HEK293 (cell line): ENCODE data around the gene MYO7A.

Experiments
- CTCF ChIA-PET: fragments of 350-600 bp; formaldehyde crosslinking; extraction: SDS; loops from one replicate; lab custom pipeline; 2021; ENCODE audit warnings: antibody characterized with exemption; lab: Yijun Ruan, JAX
- POLR2A ChIA-PET: fragments of 300-600 bp; formaldehyde crosslinking; extraction: SDS; loops from one replicate; lab custom pipeline; 2020; ENCODE audit warnings: antibody characterized with exemption, inconsistent platforms; lab: Yijun Ruan, JAX
- H3K27ac ChIP-seq: fragments of 200-500 bp; sonication (Bioruptor generic); 2 replicates; pipeline ENCODE4 v1.5.1; 2014; ENCODE audit warnings: low read depth, low read length, control low read depth, inconsistent platforms; ENCODE audit errors: extremely low read depth
- H3K36me3 ChIP-seq, 2 experiments: fragments of 200-500 bp in 1 of 2; sonication (Bioruptor generic) in 1 of 2; 1 replicate in 1 of 2; 2 replicates in 1 of 2; pipeline ENCODE4 v1.5.1; 2014 to 2017; ENCODE audit warnings: inconsistent platforms in 2 of 2, low read length in 2 of 2; ENCODE audit not compliant: control insufficient read depth in 2 of 2, insufficient read depth in 1 of 2
- H3K4me1 ChIP-seq: fragments of 200-500 bp; sonication (Bioruptor generic); 2 replicates; pipeline ENCODE4 v1.5.1; 2014; ENCODE audit warnings: mild to moderate bottlenecking, low read length, inconsistent platforms; ENCODE audit not compliant: control insufficient read depth, insufficient read depth
- H3K4me3 ChIP-seq: 2 replicates; pipeline ENCODE4 v1.5.1; 2011; ENCODE audit warnings: low read depth, mild to moderate bottlenecking, control low read depth, low read length, moderate library complexity
- H3K9me3 ChIP-seq: fragments of 200-500 bp; sonication (Bioruptor generic); 2 replicates; pipeline ENCODE4 v1.5.1; 2014; ENCODE audit warnings: low read depth, low read length, inconsistent platforms; ENCODE audit not compliant: control insufficient read depth, insufficient read depth
- GLI2 ChIP-seq: fragments of 450-650 bp; formaldehyde crosslinking; IDR thresholded peaks from 2 replicates; pipeline ENCODE4; 2017; ENCODE audit warnings: missing biosample characterization, missing genetic modification characterization, low read depth, borderline replicate concordance
- GLIS1 ChIP-seq: fragments of 450-650 bp; formaldehyde crosslinking; IDR thresholded peaks from 2 replicates; pipeline ENCODE4 v1.5.1; 2016; ENCODE audit warnings: missing biosample characterization, missing genetic modification characterization
- KLF8 ChIP-seq: fragments of 450-650 bp; formaldehyde crosslinking; IDR thresholded peaks from 2 replicates; pipeline ENCODE4 v1.5.1; 2016; ENCODE audit warnings: missing biosample characterization, missing genetic modification characterization
- OSR2 ChIP-seq: fragments of 450-650 bp; formaldehyde crosslinking; IDR thresholded peaks from 2 replicates; pipeline ENCODE4 v1.5.1; 2016; ENCODE audit warnings: missing biosample characterization, missing genetic modification characterization
- SP2 ChIP-seq: fragments of 450-650 bp; formaldehyde crosslinking; IDR thresholded peaks from 2 replicates; pipeline ENCODE4 v1.5.1; 2016; ENCODE audit warnings: missing biosample characterization, missing genetic modification characterization
- YY1 ChIP-seq: fragments of 450-650 bp; formaldehyde crosslinking; IDR thresholded peaks from 2 replicates; pipeline ENCODE4 v1.5.1; 2018; ENCODE audit warnings: missing biosample characterization, missing genetic modification characterization
- ZFP37 ChIP-seq: fragments of 450-650 bp; formaldehyde crosslinking; IDR thresholded peaks from 2 replicates; pipeline ENCODE4 v1.5.1; 2016; ENCODE audit warnings: missing biosample characterization, missing genetic modification characterization
- ZIC2 ChIP-seq: fragments of 450-650 bp; formaldehyde crosslinking; IDR thresholded peaks from 2 replicates; pipeline ENCODE4 v1.5.1; 2016; ENCODE audit warnings: missing biosample characterization, missing genetic modification characterization
- ZNF114 ChIP-seq: fragments of 450-650 bp; formaldehyde crosslinking; IDR thresholded peaks from 2 replicates; pipeline ENCODE4 v1.5.0; 2017; ENCODE audit warnings: missing biosample characterization, missing genetic modification characterization
- ZNF133 ChIP-seq: fragments of 450-650 bp; formaldehyde crosslinking; IDR thresholded peaks from 2 replicates; pipeline ENCODE4 v1.5.1; 2016; ENCODE audit warnings: missing biosample characterization, missing genetic modification characterization
- ZNF214 ChIP-seq: fragments of 450-650 bp; formaldehyde crosslinking; IDR thresholded peaks from 2 replicates; pipeline ENCODE4 v1.5.1; 2017; ENCODE audit warnings: missing biosample characterization, mild to moderate bottlenecking, missing genetic modification characterization, borderline replicate concordance
- ZNF23 ChIP-seq: fragments of 450-650 bp; formaldehyde crosslinking; IDR thresholded peaks from 2 replicates; pipeline ENCODE4 v1.5.1; 2016; ENCODE audit warnings: missing biosample characterization, missing genetic modification characterization, borderline replicate concordance
- ZNF521 ChIP-seq: fragments of 450-650 bp; formaldehyde crosslinking; IDR thresholded peaks from 2 replicates; pipeline ENCODE4 v1.5.1; 2017; ENCODE audit warnings: missing biosample characterization, mild to moderate bottlenecking, missing genetic modification characterization
- ZNF623 ChIP-seq: fragments of 450-650 bp; formaldehyde crosslinking; IDR thresholded peaks from 2 replicates; pipeline ENCODE4 v1.5.1; 2016; ENCODE audit warnings: missing biosample characterization, missing genetic modification characterization
- ZNF660 ChIP-seq: fragments of 450-650 bp; IDR thresholded peaks from 2 replicates; pipeline ENCODE4 v1.5.1; 2018; ENCODE audit warnings: missing biosample characterization, mild to moderate bottlenecking, missing genetic modification characterization
- ZNF701 ChIP-seq: fragments of 450-650 bp; formaldehyde crosslinking; IDR thresholded peaks from 2 replicates; pipeline ENCODE4 v1.5.1; 2016; ENCODE audit warnings: missing biosample characterization, missing genetic modification characterization
- ZNF747 ChIP-seq: fragments of 450-650 bp; formaldehyde crosslinking; IDR thresholded peaks from 2 replicates; pipeline ENCODE4 v1.5.1; 2016; ENCODE audit warnings: missing biosample characterization, missing genetic modification characterization
- ZSCAN16 ChIP-seq: fragments of 450-650 bp; formaldehyde crosslinking; IDR thresholded peaks from 2 replicates; pipeline ENCODE4 v1.5.1; 2016; ENCODE audit warnings: missing biosample characterization, missing genetic modification characterization
- ZSCAN30 ChIP-seq: fragments of 450-650 bp; IDR thresholded peaks from 2 replicates; pipeline ENCODE4 v1.5.1; 2018; ENCODE audit warnings: missing biosample characterization, mild to moderate bottlenecking, missing genetic modification characterization, moderate library complexity
- TF ChIP-seq, protein P1 (sequence below): fragments of 450-650 bp; formaldehyde crosslinking; IDR thresholded peaks from 2 replicates; pipeline ENCODE4 v1.5.1; 2016; ENCODE audit warnings: missing biosample characterization, missing genetic modification characterization
- TF ChIP-seq, protein P2 (sequence below): fragments of 450-650 bp; formaldehyde crosslinking; IDR thresholded peaks from 2 replicates; pipeline ENCODE4 v1.5.1; 2016; ENCODE audit warnings: missing biosample characterization, missing genetic modification characterization
- TF ChIP-seq, protein P3 (sequence below): fragments of 450-650 bp; formaldehyde crosslinking; IDR thresholded peaks from 2 replicates; pipeline ENCODE4 v1.5.1; 2016; ENCODE audit warnings: missing biosample characterization, missing genetic modification characterization

MYO7A gene

GRCh38 chr11:77155082-77155475 is 27.0 kb downstream of the MYO7A start:
- Histone ChIP-seq H3K36me3 (no peaks in the 10 kb centered on the region), H3K27ac (no peak overlapping the region), H3K9me3 (no peaks in the 10 kb centered on the region), H3K4me3 (no peak overlapping the region), H3K4me1 (no peaks in the 10 kb centered on the region)
- no peak for TF ChIP-seq ZNF623 (tag by site-specific recombination)
- TF ChIP-seq, protein P1, sequence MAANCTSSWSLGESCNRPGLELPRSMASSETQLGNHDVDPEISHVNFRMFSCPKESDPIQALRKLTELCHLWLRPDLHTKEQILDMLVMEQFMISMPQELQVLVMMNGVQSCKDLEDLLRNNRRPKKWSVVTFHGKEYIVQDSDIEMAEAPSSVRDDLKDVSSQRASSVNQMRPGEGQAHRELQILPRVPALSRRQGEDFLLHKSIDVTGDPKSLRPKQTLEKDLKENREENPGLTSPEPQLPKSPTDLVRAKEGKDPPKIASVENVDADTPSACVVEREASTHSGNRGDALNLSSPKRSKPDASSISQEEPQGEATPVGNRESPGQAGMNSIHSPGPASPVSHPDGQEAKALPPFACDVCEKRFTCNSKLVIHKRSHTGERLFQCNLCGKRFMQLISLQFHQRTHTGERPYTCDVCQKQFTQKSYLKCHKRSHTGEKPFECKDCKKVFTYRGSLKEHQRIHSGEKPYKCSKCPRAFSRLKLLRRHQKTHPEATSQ (tag by site-specific recombination), result no peak
- no peak for TF ChIP-seq ZNF114 (tag by site-specific recombination)
- TF ChIP-seq ZSCAN16 (tag by site-specific recombination), result no peak
- TF ChIP-seq ZNF133 (tag by site-specific recombination), result no peak
- no peak for TF ChIP-seq KLF8
- no peak for TF ChIP-seq ZNF701 (tag by site-specific recombination)
- no peak for TF ChIP-seq ZNF23 (tag by site-specific recombination)
- TF ChIP-seq, protein P2, sequence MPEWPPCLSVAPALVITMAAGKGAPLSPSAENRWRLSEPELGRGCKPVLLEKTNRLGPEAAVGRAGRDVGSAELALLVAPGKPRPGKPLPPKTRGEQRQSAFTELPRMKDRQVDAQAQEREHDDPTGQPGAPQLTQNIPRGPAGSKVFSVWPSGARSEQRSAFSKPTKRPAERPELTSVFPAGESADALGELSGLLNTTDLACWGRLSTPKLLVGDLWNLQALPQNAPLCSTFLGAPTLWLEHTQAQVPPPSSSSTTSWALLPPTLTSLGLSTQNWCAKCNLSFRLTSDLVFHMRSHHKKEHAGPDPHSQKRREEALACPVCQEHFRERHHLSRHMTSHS (tag by site-specific recombination), result no peak
- no peak for TF ChIP-seq GLIS1
- TF ChIP-seq ZNF214 (tag by site-specific recombination), result no peak
- no peak for TF ChIP-seq ZNF747 (tag by site-specific recombination)
- TF ChIP-seq SP2 (tag by site-specific recombination), result no peak
- no peak for TF ChIP-seq ZNF521 (tag by site-specific recombination)
- no peak for TF ChIP-seq ZFP37 (tag by site-specific recombination)
- ChIA-PET CTCF (interaction anchor here (1.4 kb wide), 1 partner anchor 28 kb away, joined by 9 read pairs; no protein-coding TSS in a partner anchor), POLR2A (no interaction called here)

DNA sequence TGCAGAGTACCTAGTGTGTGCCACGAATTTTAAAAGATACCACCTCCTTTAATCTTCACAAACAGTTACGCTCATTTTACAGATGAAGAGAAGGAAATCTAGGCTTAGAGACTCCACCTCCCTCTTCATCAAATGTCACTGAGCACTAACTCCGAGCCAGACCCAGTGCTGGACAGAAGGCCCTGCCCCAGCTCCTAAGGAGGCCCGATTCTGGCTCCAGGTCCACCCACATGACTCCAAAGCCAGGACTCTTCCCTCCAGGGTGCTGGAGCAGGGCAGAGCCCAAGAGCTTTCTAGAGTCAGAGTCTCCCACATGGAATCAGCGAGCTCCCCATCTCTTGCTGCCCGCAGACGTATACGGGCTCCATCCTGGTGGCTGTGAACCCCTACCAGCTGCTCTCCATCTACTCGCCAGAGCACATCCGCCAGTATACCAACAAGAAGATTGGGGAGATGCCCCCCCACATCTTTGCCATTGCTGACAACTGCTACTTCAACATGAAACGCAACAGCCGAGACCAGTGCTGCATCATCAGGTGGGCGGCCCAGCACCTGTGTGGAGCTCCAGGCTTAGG is 27.6 kb downstream of the MYO7A start:
- TF ChIP-seq YY1 (tag by site-specific recombination) (no peak), ZNF660 (no peak), ZSCAN30 (tag by site-specific recombination) (no peak), ZIC2 (tag by site-specific recombination) (no peak)
- TF ChIP-seq, all 188 proteins: peak for 0
- H3K4me1 ChIP-seq, result no peaks in the 10 kb centered on the region

DNA sequence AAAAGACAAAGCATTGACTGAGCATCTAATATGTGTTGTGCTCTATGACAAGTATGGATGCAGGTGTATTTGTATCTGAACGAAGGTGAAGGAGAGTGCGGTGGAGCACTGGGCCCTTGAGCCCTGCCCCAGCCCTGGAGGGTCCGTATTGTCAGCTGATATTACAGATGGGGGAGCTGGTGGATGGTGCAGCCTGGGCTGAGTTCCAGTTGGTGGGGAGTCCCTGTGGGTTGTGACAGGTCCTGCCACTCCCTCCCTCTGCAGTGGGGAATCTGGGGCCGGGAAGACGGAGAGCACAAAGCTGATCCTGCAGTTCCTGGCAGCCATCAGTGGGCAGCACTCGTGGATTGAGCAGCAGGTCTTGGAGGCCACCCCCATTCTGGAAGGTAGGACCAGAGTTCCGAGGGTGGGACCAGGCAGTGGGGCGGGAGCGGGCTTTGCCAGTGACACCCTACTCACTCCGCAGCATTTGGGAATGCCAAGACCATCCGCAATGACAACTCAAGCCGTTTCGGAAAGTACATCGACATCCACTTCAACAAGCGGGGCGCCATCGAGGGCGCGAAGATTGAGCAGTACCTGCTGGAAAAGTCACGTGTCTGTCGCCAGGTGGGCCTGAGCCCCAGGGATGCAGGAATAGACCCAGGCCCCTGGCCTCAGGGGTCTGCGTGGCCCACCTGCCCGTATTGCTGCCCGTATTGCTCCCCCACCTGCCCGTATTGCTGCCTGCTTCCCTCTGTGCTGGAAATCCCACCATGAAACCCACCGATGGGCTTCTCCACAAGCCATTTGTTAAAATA is 28.6 kb downstream of the MYO7A start:
- H3K4me3 ChIP-seq, result no peak overlapping the region
- H3K27ac ChIP-seq, result no peak overlapping the region
- no peaks in the 10 kb centered on the region for H3K9me3 ChIP-seq
- H3K4me1 ChIP-seq, result no peaks in the 10 kb centered on the region
- POLR2A ChIA-PET, result interaction anchor here (0.6 kb wide), 1 partner anchor 1216 kb away, joined by 4 read pairs; no protein-coding TSS in a partner anchor
- H3K36me3 ChIP-seq, result no peaks in the 10 kb centered on the region
- TF ChIP-seq, protein P3, sequence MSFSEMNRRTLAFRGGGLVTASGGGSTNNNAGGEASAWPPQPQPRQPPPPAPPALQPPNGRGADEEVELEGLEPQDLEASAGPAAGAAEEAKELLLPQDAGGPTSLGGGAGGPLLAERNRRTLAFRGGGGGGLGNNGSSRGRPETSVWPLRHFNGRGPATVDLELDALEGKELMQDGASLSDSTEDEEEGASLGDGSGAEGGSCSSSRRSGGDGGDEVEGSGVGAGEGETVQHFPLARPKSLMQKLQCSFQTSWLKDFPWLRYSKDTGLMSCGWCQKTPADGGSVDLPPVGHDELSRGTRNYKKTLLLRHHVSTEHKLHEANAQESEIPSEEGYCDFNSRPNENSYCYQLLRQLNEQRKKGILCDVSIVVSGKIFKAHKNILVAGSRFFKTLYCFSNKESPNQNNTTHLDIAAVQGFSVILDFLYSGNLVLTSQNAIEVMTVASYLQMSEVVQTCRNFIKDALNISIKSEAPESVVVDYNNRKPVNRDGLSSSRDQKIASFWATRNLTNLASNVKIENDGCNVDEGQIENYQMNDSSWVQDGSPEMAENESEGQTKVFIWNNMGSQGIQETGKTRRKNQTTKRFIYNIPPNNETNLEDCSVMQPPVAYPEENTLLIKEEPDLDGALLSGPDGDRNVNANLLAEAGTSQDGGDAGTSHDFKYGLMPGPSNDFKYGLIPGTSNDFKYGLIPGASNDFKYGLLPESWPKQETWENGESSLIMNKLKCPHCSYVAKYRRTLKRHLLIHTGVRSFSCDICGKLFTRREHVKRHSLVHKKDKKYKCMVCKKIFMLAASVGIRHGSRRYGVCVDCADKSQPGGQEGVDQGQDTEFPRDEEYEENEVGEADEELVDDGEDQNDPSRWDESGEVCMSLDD (tag by site-specific recombination), result no peak
- TF ChIP-seq OSR2 (tag by site-specific recombination) (no peak), GLI2 (no peak)
- CTCF ChIA-PET, result interaction anchor here (1.4 kb wide), 1 partner anchor 29 kb away, joined by 9 read pairs; no protein-coding TSS in a partner anchor

More for the DNA sequence above, 27.6 kb downstream of the MYO7A start:
- H3K27ac ChIP-seq, result no peak overlapping the region
- no peaks in the 10 kb centered on the region for H3K36me3 ChIP-seq
- H3K4me3 ChIP-seq, result no peak overlapping the region
- CTCF ChIA-PET, result interaction anchor here (1.4 kb wide), 1 partner anchor 29 kb away, joined by 9 read pairs; no protein-coding TSS in a partner anchor
- POLR2A ChIA-PET, result interaction anchor here (0.6 kb wide), 1 partner anchor 1217 kb away, joined by 4 read pairs; no protein-coding TSS in a partner anchor
- H3K9me3 ChIP-seq, result no peaks in the 10 kb centered on the region
